Measurements from ENCODE around the gene ZNF155.
A peak's percentile ranks its signal among the peaks of the same experiment; 100 is the strongest.

The ZNF155 gene

GRCh38 chr19:44003461-44004009 lies 19.5 kb downstream of the ZNF155 start:
- no peak for FAIRE-seq
- DNase-seq (ENCODE audit: low spot score): peak; percentile 25

- DNase-seq (ENCODE audit: low spot score) (no peak), FAIRE-seq (no peak)
Observed at GRCh38 chr19:44005973-44006372, 22.0 kb downstream of the ZNF155 start.

- FAIRE-seq (no peak), DNase-seq (ENCODE audit: low spot score) (no peak)
Observed at GRCh38 chr19:44007473-44007872, 23.5 kb downstream of the ZNF155 start.

GRCh38 chr19:44010468-44010867 lies 26.5 kb downstream of the ZNF155 start:
- FAIRE-seq (no peak), DNase-seq (ENCODE audit: low spot score) (no peak)

- DNase-seq (ENCODE audit: low spot score) (no peak), FAIRE-seq (no peak)
Observed at GRCh38 chr19:44019498-44019897, 35.5 kb downstream of the ZNF155 start.

GRCh38 chr19:44021221-44021620 lies 37.2 kb downstream of the ZNF155 start:
- FAIRE-seq (no peak), DNase-seq (ENCODE audit: low spot score) (no peak)

- FAIRE-seq (no peak), DNase-seq (ENCODE audit: low spot score) (peak; percentile 4)
Observed at GRCh38 chr19:44024900-44025216, 40.9 kb downstream of the ZNF155 start.

- DNase-seq (ENCODE audit: low spot score) (peak; percentile 79), FAIRE-seq (no peak)
Observed at GRCh38 chr19:44025217-44025936, 41.4 kb downstream of the ZNF155 start, which contains the start of gene ZNF222. Gene ZNF222, plus strand, starts transcription at chr19:44025379. Its CDS starts 58 bp downstream, at chr19:44025437.

- DNase-seq (ENCODE audit: low spot score) (no peak), FAIRE-seq (no peak)
Observed at GRCh38 chr19:44026622-44027021, 42.6 kb downstream of the ZNF155 start.

- FAIRE-seq: no peak
- no peak for DNase-seq (ENCODE audit: low spot score)
Observed at GRCh38 chr19:44032001-44032610, 48.1 kb downstream of the ZNF155 start.

GRCh38 chr19:44042147-44042546 lies 58.2 kb downstream of the ZNF155 start:
- DNase-seq (ENCODE audit: low spot score) (no peak), FAIRE-seq (no peak)

Measured in urothelium cell line (cell line).